Measurements from ENCODE around the gene FBF1.
"Not testable (repeated sequence)": the region's sequence is repeated elsewhere in the genome, so short reads cannot be mapped to it uniquely, and the experiment has no call there.

Gene FBF1

DNA sequence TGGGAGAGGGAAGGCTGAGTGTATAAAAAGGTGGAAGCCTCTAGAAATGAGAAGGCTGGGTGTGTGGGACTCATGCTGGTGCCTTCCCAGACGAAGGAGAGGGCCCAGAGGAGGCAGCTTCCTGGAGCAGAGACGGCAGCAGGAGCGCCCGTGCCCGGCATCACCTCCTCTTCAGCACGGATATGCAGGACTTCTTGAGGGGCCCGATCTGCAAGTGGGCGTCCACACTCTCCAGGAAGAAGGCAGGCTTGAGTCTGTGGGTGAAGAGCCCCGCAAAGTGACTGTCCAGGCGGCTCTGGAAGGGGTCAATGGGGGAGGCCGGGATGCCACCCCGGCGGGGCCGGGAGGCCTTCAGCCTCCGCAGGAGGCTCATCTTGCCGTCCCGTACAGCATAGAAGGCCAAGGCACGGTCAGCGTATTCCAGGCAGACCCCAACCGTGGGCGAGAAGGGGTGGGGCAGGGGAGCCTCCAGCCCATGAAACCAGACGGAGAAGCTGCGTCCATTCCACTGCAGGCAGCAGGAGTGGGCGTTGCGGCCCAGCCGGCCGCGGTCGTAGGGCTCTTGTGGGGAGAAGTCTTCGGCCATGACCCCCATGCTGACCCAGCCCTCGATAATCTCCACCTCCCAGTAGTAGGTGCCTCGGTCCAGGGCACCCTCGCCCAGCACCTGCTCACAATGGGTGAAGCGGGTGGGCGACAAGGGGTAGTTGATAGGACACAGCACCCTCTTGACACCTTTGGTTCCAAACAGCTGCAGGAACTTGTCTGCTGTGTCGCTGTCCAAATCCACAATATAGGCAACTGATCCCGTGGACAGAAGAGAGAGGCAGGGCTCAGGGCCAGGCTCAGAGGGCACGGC is 66.3 kb downstream of the FBF1 start:
- DNase-seq = no peak

DNA sequence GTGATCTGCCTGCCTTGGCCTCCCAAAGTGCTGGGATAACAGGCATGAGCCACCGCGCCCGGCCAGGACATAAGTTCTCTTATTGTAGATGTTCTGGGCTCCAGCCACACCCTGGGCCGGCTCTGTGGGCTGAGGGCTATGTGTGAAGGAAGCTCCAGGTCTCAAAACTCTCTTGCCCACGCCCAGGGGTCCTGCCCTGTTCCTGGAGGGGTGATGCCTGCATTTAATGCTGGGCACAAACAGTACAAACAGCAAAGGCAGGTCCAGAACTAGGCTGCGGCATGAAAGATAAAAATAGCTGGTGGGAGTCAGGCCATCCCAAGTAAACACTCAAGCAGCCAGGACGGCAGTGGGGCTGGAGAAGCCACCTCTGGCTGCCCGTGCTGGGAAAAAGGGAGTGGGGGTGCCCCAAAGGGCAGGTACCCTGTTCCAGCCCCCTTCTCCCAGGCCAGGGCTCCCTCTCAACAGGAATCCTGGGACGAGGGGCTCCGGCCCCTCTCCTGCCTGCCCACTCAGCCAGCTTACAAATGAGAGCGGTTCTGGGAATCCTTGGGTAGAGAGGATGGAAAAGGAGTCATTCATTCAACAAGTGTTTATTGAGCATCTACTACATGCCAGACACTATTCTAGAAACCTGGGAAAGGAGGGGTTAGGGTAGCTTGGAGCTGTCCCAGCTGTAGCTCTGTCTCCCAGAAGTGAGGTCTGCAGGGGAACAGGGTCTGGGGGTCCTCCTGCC is 67.1 kb downstream of the FBF1 start:
- DNase-seq = no peak

DNA sequence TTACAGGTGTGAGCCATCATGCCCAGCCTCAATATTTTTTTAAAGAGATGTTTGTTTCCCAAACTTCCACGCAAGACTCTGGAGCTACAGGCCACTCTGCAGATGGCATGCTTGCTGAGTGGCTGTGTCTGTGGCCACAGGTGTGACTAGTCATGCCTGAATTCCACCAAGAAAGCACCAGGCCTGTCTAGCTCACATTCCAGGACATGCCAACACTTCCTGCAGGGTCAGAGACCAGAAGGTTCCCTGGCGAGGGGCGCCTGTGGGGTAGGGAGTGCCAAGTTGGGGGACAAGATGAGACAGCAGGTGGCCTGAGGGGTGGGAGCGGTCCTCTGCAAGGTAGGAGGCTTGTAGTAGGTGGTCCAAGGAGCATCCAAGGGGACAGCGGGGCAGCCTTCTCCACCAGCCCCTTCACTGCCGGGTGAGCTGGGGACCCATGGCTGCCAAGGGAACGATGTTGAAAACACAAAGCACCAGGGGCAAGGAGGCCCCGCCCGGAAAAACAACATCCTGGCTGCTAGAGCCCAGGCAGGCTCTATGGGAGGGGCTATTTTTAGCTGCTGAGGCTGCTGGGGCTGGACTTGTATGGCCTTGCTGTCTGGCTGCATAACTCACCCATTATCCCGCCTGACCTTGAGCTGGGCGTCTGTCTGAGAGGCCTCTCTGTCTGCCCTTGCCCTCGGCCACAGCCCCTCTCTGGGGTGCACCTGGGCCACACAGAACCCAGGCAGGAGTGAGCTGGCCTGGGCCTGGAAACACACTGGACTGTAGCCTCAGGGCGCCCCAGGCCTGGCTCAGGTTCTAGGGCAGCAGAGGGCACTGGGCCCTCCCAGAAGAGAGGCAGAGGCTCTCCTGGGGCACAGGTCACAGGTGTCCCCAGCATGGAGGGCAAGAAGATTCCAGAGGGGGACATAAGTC is 68.1 kb downstream of the FBF1 start:
- no peak for DNase-seq

DNA sequence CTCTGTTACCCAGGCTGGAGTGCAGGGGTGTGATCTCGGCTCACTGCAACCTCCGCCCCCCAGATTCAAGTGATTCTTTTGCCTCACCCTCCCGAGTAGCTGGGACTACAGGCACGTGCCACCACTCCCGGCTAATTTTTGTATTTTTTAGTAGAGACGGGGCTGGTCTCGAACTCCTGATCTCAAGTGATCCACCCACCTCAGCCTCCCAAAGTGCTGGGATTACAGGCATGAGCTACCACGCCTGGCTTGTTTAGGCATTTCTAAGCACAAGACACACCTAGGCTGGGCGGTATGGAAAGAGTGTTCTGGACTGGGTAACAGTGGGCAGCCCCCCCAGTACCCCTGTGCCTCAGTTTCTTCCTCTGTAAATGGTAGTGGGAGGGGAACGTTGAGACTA is 70.6 kb downstream of the FBF1 start:
- not testable (repeated sequence) for DNase-seq

- no peak for DNase-seq
Observed at GRCh38 chr17:75869282-75870141, 71.3 kb downstream of the FBF1 start.

DNA sequence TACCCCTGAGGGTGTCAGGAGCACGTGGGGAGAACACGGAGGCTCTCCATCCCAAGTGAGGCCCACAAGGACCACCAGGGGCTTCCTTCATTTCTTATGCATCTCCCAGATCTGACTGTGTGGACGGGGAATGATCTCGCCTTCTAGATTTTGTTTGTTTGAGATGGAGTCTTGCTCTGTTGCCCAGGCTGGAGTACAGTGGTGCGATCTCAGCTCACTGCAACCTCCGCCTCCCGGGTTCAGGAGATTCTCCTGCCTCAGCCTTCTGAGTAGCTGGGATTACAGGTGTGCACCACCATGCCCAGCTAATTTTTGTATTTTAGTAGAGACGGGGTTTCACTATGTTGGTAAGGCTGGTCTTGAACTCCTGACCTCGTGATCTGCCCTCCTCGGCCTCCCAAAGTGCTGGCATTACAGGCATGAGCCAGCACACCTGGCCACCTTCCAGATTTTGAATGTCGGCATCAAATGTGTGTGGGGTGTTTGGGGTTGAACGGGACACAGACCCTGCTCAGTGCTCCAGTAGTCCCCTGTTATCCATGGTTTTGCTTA is 72.0 kb downstream of the FBF1 start:
- not testable (repeated sequence) for DNase-seq

- DNase-seq = not testable (repeated sequence)
Observed at GRCh38 chr17:75865404-75866188, 75.2 kb downstream of the FBF1 start.

DNA sequence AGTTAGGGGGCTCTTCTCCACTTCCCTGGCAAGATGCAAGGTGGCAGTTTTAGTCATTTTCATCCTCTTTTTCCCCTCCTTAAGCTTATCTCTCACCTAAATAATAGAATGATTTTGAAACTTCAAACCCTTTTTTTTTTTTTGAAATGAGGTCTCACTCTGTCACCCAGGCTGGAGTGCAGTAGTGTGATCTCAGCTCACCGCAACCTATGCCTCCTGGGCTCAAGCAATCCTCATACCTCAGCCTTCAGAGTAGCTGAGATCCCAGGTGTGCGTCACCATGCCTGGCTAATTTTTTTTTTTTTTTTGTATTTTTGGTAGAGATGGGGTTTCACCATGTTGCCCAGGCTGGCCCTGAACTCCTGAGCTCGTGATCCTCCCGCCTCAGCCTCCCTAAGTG is 76.0 kb downstream of the FBF1 start:
- DNase-seq = not testable (repeated sequence)

DNA sequence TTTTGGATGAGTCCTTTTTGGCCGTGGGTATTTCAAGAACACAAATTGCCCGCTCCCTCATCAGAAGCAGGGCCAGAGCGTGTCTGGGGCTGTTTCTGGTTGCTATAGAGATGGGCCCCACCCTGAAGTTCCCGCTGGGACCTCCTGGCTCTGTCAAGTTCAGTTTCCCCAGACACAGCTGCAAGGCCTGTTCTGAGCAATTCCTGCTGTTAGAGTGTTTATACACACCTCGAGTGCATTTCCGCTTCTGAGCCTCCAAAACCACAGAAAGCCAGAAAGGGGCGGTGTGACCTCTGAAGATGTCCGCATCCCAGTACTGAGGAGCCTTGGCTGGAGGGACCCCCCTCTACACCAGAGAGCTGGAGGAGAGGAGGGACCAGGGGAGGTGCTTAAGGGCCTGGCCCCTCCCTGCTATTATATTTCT is 76.4 kb downstream of the FBF1 start:
- peak in 1 of 2 donors; percentile 22 for DNase-seq

DNA sequence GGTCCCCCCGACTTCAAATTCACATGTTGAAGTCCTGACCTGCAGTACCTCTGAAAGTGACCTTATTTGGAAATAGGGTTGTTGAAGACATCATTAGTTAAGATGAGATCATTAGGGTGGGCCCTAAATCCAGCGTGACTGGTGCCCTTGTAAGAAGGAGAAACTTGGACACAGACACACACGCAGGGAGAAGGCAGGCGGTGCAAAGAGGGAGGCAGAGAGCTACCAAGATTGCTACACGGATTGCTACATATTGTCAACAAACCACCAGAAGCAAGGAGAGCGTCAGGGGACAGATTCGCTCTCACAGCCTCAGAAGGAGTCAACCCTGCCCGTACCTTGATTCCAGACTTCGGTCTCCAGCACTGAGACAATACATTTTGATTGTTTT is 78.9 kb downstream of the FBF1 start:
- DNase-seq = no peak
